C4-2B (cell line): Measurements from ENCODE around the gene CAMK1D.

ENCODE experiments used
- H3K27ac ChIP-seq: fragments of 450-650 bp; 2 replicates; pipeline ENCODE4 v1.5.1; 2017
- CTCF ChIP-seq: fragments of 450-650 bp; conservative IDR thresholded peaks from 2 replicates; pipeline ENCODE4 v1.5.1; 2017; ENCODE audit warnings: mild to moderate bottlenecking
- ZFX ChIP-seq: fragments of 450-650 bp; IDR thresholded peaks from 2 replicates; pipeline ENCODE4 v1.6.1; 2017

The CAMK1D gene

GRCh38 chr10:12659706-12660105, 310.4 kb downstream of the CAMK1D start:
- TF ChIP-seq ZFX (no peak), CTCF (no peak)
- no peak overlapping the region for H3K27ac ChIP-seq

- H3K27ac ChIP-seq: no peak overlapping the region
- TF ChIP-seq ZFX (no peak), CTCF (no peak)
These were observed 311.5 kb downstream of the CAMK1D start for GRCh38 chr10:12660812-12661211.

- no peak overlapping the region for H3K27ac ChIP-seq
- TF ChIP-seq ZFX (no peak), CTCF (no peak)
These were observed 312.3 kb downstream of the CAMK1D start for GRCh38 chr10:12661671-12662070.

- TF ChIP-seq CTCF (no peak), ZFX (no peak)
- no peak overlapping the region for H3K27ac ChIP-seq
These were observed 314.5 kb downstream of the CAMK1D start for GRCh38 chr10:12663863-12664262.

GRCh38 chr10:12665501-12665900, 316.2 kb downstream of the CAMK1D start:
- no peak for TF ChIP-seq CTCF
- TF ChIP-seq ZFX: no peak
- H3K27ac ChIP-seq: no peak overlapping the region

GRCh38 chr10:12667052-12667451, 317.7 kb downstream of the CAMK1D start:
- H3K27ac ChIP-seq: no peak overlapping the region
- TF ChIP-seq ZFX (no peak), CTCF (no peak)

- H3K27ac ChIP-seq: no peak overlapping the region
- TF ChIP-seq ZFX (no peak), CTCF (no peak)
These were observed 319.3 kb downstream of the CAMK1D start for GRCh38 chr10:12668634-12669033.
